HepG2 (cell line): ENCODE results near the gene ROBO3. TPM values are rescaled to one million over a fixed set of nuclear protein-coding genes. Genes with fewer than 3 reads are reported as not detected.

Experiments
- E2F5 ChIP-seq: sonication (generic); formaldehyde crosslinking; conservative IDR thresholded peaks from 2 replicates; pipeline ENCODE4 v1.4.0; 2020; ENCODE audit warnings: missing genetic modification reagents
- EHMT2 ChIP-seq: fragments of 200-600 bp; sonication (generic); IDR thresholded peaks from 2 replicates; pipeline ENCODE4 v1.7.0; 2017; ENCODE audit warnings: antibody characterized with exemption, low read depth, low read length, borderline replicate concordance
- HNF1A ChIP-seq, 2 experiments: sonication (generic) in 1 of 2; formaldehyde crosslinking in 1 of 2; IDR thresholded peaks; 2 replicates each; pipeline versions ENCODE4 v1.4.0 to v1.6.1; 2016 to 2020; ENCODE audit warnings: borderline replicate concordance in 1 of 2, low read depth in 1 of 2, mild to moderate bottlenecking in 1 of 2, missing genetic modification reagents in 1 of 2
- HNRNPH1 ChIP-seq: fragments of 200-400 bp; formaldehyde crosslinking; optimal IDR thresholded peaks from 2 replicates; pipeline ENCODE3; 2017; ENCODE audit warnings: mild to moderate bottlenecking, low read depth, low read length
- NFE2L1 ChIP-seq: sonication (generic); formaldehyde crosslinking; IDR thresholded peaks from 2 replicates; pipeline ENCODE4 v1.4.0; 2020; ENCODE audit warnings: missing genetic modification reagents, mild to moderate bottlenecking, borderline replicate concordance
- RELA ChIP-seq: sonication (generic); formaldehyde crosslinking; IDR thresholded peaks from 2 replicates; pipeline ENCODE4 v1.4.0; 2020; ENCODE audit warnings: missing genetic modification reagents
- SMARCC2 ChIP-seq: fragments of 450-650 bp; IDR thresholded peaks from 2 replicates; pipeline ENCODE4 v1.6.1; 2017; ENCODE audit warnings: antibody characterized with exemption, mild to moderate bottlenecking
- TRIM22 ChIP-seq: fragments of 450-650 bp; IDR thresholded peaks from 2 replicates; pipeline ENCODE4 v1.6.1; 2017
- UBTF ChIP-seq: sonication (generic); formaldehyde crosslinking; IDR thresholded peaks from 2 replicates; pipeline ENCODE4 v1.4.0; 2020; ENCODE audit warnings: mild to moderate bottlenecking, missing genetic modification reagents
- ZC3H13 ChIP-seq: sonication (generic); formaldehyde crosslinking; IDR thresholded peaks from 2 replicates; pipeline ENCODE4 v1.8.1; 2023; ENCODE audit warnings: mild to moderate bottlenecking, missing genetic modification reagents, moderate library complexity
- ZFX ChIP-seq: sonication (generic); formaldehyde crosslinking; IDR thresholded peaks from 2 replicates; pipeline ENCODE4 v1.4.0; 2020; ENCODE audit warnings: mild to moderate bottlenecking, low read depth, missing genetic modification reagents, moderate library complexity
- ZNF124 ChIP-seq: sonication (generic); formaldehyde crosslinking; IDR thresholded peaks from 2 replicates; pipeline ENCODE4 v1.4.0; 2020; ENCODE audit warnings: missing genetic modification reagents
- ZNF136 ChIP-seq: sonication (generic); formaldehyde crosslinking; IDR thresholded peaks from 2 replicates; pipeline ENCODE4 v1.8.1; 2022; ENCODE audit warnings: low read depth, mild to moderate bottlenecking, moderate library complexity, missing genetic modification reagents
- ZNF281 ChIP-seq: sonication (generic); formaldehyde crosslinking; IDR thresholded peaks from 2 replicates; pipeline ENCODE4 v1.4.0; 2020; ENCODE audit warnings: missing genetic modification reagents, borderline replicate concordance
- ZNF556 ChIP-seq: sonication (generic); formaldehyde crosslinking; IDR thresholded peaks from 2 replicates; pipeline ENCODE4 v1.4.0; 2020; ENCODE audit warnings: mild to moderate bottlenecking, missing genetic modification reagents, borderline replicate concordance
- polyA plus RNA-seq, 8 experiments: library from polyadenylated mRNA; depleted of rRNA in 3 of 8; stranded (reverse) in 7 of 8; unstranded in 1 of 8; fragments of >200 nt; fragmentation: Illumina TruSeq in 4 of 8; extraction: Trizol in 4 of 8; gene quantifications; 2 replicates each; pipeline versions ENCODE4 v1.2.1 to v1.2.3, GENCODE V29; 2011 to 2016; ENCODE audit warnings: low read depth in 4 of 8, missing spikeins in 1 of 8, mixed read lengths in 1 of 8; ENCODE audit not compliant: insufficient read depth in 1 of 8
- total RNA-seq, 5 experiments: library from RNA; depleted of rRNA; stranded (reverse); fragments of >200 nt; fragmentation: Illumina TruSeq; extraction: Trizol; gene quantifications; 2 replicates each; pipeline ENCODE4 v1.2.3, GENCODE V29; 2016; ENCODE audit warnings: low read depth in 1 of 5

ROBO3 gene
- total and polyA plus RNA-seq, 2 of the 13 experiments (the other 11 are each of a cell fraction or from before 2014, with no cell fraction given): 0.07 to 2.4 TPM

- TF ChIP-seq UBTF (CRISPR knock-in tag) (no peak), HNF1A (IDR thresholded peaks at IDR 0.05; ENCODE audit: low read depth) (no peak), HNF1A (CRISPR knock-in tag; IDR thresholded peaks at IDR 0.05; ENCODE audit: borderline replicate concordance) (peak; percentile 34; the same call in 1 of the 2 replicates), EHMT2 (no peak), ZNF124 (no peak), SMARCC2 (no peak), TRIM22 (no peak), RELA (CRISPR knock-in tag) (no peak), HNRNPH1 (no peak), ZC3H13 (no peak), ZFX (CRISPR knock-in tag) (peak; percentile 65), ZNF136 (CRISPR knock-in tag) (no peak; the same call in 1 of the 2 replicates), ZNF281 (CRISPR knock-in tag) (no peak), E2F5 (CRISPR knock-in tag) (no peak), NFE2L1 (CRISPR knock-in tag) (no peak), ZNF556 (CRISPR knock-in tag) (peak; percentile 59; the same call in 1 of the 2 replicates)
These were observed 17.3 kb downstream of the ROBO3 start (continued) for GRCh38 chr11:124882339-124883071.
